Raji (cell line): ENCODE results near the gene ACAA2.

Experiments used
- POLR2A ChIP-seq: IDR thresholded peaks from 2 replicates; pipeline ENCODE4 v1.6.1; 2011; ENCODE audit warnings: low read depth, low read length, control low read depth; ENCODE audit not compliant: insufficient read depth

ACAA2 gene, protein sequence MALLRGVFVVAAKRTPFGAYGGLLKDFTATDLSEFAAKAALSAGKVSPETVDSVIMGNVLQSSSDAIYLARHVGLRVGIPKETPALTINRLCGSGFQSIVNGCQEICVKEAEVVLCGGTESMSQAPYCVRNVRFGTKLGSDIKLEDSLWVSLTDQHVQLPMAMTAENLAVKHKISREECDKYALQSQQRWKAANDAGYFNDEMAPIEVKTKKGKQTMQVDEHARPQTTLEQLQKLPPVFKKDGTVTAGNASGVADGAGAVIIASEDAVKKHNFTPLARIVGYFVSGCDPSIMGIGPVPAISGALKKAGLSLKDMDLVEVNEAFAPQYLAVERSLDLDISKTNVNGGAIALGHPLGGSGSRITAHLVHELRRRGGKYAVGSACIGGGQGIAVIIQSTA

DNA sequence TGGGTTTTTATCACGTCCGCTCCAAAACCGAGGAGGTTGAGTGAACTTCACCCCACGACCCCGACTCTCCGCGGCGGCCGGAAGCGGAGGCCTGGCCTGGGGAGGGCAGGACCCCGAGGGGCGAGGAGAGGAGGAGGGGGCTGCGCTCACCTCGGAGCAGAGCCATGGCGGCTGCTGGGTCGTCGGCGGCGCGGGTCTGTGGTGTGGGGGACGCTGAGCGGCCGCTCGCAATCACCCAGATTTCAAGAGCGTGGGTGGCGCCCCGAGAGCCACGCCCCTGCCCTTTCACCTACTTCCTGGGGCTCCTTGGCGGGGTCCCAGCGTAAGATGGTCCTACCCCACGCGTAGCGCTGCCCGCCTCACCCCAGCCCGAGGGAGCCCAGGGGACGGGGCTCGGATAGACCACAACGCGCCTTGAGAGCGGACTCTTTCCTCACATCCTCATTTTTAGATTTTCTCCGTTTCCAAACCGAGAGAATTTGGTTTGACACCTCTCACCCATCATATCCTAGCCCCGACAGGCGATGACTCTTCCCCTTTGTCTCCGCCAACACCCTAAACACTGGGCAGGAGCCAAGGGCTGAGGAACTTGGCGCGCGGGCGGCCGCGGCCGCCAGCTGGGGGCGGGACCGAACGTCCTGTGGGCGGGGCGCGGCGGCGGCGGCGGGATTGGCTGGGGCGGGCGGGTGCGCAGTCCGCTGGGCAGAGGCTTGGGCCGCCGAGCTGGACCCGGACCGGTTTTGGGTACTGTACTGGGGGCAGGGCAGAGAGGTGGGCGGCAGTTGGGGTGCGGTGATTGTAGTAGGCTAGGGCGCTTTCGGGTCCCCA is at the start of gene ACAA2:
Gene ACAA2 (minus strand): TSS at position 215 of the 828 bp plus-strand sequence. CDS start 49 bp downstream, at position 166.
- TF ChIP-seq POLR2A = peak; percentile 83

DNA sequence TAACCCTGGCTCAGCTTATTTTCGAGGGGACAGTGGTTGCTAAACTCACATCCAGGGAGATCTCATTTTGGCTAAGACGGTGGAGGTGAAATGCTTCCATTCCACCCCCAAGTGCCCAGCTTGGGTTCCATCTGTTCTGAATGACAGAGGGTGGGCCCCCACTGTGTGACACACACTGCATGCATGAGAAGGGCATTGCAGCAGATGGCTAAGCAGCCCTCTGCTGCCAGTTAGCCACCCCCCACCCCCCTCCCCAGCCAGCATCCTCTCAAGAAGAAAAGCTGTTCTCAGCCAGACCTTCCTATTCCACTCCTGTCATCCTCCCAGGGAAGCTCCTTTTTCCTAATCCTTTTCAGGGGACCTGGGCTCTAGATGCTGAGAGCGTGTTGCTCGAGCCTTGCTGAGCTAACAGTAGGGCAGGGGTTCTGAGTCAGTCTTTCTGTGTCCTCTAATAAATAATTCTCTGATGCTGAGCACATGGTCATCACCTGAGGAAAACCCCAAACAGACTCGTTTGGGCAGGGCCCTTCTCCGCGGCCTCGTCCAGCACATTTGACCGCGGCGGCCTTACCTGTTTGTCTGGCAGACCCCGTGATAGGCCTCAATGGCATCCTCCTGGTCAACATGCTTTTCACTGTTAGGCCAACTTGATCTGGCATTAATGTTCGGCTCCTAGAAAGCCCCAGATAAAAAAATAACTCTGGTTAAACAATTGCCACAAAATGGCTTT is 49.5 kb upstream of the ACAA2 start:
- TF ChIP-seq POLR2A = no peak

DNA sequence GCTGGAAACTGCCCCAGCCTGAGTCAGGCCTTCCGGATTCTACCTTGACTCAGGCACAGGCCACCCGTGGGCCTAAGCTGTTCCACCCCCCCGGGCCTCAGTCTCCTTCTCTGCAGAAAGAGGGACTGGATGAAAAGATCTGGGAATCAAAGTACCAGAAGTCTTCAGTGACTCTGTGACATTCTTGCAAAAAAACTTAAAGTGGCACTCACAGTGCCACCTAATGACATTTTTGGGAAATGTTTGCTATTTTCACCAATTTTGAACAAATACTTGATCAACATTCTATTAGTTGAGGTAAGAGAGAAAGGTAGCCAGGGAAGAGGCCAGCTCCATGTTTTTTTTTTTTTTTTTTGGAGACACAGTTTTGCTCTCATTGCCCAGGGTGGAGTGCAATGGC is 48.3 kb upstream of the ACAA2 start:
- TF ChIP-seq POLR2A = no peak

- no peak for TF ChIP-seq POLR2A
Measured at GRCh38 chr18:49859725-49860124, 46.4 kb upstream of the ACAA2 start.

GRCh38 chr18:49859021-49859359 is 45.7 kb upstream of the ACAA2 start:
- no peak for TF ChIP-seq POLR2A

DNA sequence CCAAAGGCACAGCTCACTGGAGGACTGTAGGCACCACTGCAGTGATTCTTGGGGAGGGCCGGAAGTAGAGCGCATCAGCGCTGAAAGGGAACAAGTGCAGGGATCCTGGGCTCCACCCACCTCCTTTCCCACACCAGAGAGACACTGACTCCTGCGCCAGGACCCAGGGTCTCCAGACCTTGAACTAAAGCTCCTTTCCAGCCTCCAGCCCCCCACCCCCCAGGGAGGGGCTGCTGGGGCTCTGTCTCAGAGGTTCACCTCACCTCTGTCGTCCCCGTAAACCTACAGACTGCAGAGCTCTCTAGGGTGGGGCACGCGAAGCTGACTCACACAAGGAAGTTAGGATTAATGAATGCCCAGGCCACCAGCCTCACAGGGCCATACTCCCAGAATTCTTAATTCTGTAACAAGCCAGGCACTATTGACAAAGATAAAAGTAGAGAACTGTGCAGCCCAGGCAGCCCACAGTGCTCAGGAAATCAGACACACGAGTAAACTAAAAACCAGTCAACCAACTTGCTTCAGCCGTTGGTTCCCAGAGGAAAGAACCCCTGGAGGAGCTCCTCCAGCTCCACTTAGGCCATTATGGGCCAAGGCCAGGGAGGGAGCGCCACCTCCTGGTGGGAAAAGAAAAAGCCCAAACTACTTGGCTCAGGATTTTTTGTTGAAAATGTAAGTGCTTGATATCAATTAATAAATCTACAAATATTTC is 45.1 kb upstream of the ACAA2 start:
- TF ChIP-seq POLR2A = no peak

DNA sequence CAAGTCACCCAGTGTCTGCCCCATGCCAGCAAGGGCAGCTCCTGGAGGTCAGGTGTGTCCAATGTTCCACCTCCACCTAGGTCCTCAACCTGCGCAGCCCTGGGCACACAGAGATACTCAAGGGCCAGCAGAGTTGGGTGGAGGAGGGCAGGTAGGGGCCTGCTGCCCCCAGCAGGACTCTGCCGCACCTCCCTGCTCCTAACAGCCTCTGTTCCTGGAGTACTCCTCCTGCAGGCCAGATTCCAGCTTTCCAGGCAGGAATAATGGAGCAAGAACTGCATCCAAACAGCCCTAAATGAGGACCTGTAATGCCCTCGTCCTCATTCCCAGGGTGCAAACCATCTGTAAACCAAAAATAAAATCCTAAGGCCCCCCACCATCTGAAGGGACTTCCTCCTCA is 44.4 kb upstream of the ACAA2 start:
- TF ChIP-seq POLR2A = no peak

- no peak for TF ChIP-seq POLR2A
Measured at GRCh38 chr18:49856496-49856895, 43.2 kb upstream of the ACAA2 start.

DNA sequence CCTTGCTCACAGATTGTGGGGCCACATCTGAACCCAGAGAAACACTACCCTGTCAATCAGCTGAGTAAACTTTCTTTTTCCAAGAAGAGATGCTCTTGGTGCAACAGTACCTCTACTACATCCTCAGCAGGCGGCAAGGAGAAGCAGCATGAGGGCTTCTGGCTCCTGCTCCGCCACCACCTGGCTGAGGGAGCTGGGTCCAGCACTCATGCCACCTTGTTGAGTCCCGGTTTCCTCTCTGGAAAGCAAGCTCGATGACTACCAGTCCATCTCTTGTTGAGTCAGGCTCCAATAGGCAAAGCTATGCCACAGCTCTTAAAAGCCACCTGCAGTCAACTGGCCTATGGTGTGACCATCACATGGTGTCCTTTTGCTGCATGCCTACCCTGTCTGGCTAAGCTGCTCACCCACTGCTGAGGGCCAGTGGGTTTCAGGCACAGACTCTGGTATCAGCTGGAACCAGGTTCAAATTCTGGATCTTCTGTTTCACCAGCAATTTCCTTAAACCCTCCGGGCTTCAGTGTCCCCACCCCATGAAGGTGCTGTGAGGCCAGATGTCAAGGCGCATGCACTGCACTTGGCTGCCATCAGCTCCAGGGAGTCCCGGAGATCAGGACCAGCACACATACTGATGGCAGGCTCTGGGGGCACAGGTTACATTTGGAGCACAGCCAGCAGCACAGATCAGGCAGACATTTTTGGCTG is 42.5 kb upstream of the ACAA2 start:
- TF ChIP-seq POLR2A = no peak

- no peak for TF ChIP-seq POLR2A
Measured at GRCh38 chr18:49854681-49855080, 41.3 kb upstream of the ACAA2 start.

GRCh38 chr18:49853436-49853835 is 40.1 kb upstream of the ACAA2 start:
- no peak for TF ChIP-seq POLR2A

- TF ChIP-seq POLR2A = no peak
Measured at GRCh38 chr18:49853011-49853410, 39.7 kb upstream of the ACAA2 start.

DNA sequence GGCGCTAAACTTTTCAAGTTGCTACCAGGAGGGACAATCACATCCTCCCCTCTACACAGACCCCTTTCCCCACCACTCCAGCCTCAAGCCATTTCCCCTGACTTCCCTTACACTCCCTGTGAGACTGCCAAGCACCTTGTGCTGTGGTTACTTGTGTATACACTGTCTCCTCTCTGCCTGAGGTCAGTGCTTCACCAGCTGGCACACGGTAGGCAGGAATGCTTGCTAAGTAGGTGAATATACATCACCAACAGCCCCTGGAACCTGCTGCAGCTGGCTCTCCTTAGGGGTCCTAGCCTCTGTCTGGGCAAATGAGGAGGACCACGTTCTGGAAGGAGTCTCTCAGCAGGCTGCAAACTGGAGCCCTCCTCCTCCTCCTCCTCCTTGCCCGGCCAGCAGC is 38.3 kb upstream of the ACAA2 start:
- TF ChIP-seq POLR2A = no peak

DNA sequence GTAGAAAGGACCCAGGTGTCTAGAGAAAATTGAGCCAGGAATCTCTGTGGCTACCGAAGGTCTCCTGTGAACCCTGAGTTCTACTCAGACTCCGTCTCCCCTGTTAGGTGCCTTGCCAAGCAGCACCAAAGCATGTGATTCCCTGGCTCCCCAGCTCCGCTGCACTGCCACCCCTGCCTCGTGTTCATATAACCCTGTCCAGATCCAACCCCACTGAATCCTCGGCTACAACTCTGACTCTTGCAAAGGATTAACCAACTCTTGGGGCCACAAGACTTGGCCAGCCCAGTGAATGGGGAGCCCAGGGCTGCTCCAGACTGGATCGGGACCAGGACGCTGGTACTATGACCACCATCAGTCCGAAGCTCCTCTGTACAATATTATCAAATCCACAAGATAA is 37.3 kb upstream of the ACAA2 start:
- TF ChIP-seq POLR2A = no peak
